Renal cortex interstitium (tissue), 11 donors: ENCODE data around the gene KRTAP3-3. TPM values are rescaled to one million over a fixed set of nuclear protein-coding genes. Genes with fewer than 3 reads are reported as not detected.
A peak's percentile ranks its signal among the peaks of the same experiment; 100 is the strongest.

ENCODE experiments used
- DNase-seq, 11 donors: peaks; one replicate each; pipeline ENCODE4 v3.0.0-alpha.2; 2013; ENCODE audit warnings: low read depth in 9 of 11, low spot score in 4 of 11; ENCODE audit errors: extremely low read depth in 1 of 11
- polyA plus RNA-seq, 3 donors: library from polyadenylated mRNA; unstranded; fragments of 120-200 nt; gene quantifications; one replicate each; pipeline ENCODE4 v1.2.1, GENCODE V29; 2013; ENCODE audit not compliant: insufficient read length in 3 of 3

Gene KRTAP3-3
- polyA plus RNA-seq, 3 donors, result not detected

DNA sequence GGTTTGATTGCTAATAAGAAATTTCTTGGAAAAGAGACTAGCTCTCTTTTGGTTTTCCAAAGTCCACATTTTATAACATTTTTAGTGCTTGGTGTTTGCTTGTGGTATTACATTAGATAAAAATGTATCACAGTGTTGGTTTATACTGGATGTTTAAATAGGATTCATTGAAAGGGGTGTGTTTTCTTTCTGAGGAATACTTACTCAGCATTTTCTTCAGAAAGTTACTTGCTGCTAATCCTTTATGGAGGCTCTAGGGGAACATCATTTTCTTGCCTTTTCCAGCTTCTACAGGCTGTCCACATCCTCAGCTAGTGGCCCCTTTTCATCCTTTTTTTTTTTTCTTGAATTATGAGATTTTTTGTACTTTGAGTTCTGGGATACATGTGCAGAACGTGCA lies 26.4 kb downstream of the KRTAP3-3 start:
- DNase-seq, result no peak

DNA sequence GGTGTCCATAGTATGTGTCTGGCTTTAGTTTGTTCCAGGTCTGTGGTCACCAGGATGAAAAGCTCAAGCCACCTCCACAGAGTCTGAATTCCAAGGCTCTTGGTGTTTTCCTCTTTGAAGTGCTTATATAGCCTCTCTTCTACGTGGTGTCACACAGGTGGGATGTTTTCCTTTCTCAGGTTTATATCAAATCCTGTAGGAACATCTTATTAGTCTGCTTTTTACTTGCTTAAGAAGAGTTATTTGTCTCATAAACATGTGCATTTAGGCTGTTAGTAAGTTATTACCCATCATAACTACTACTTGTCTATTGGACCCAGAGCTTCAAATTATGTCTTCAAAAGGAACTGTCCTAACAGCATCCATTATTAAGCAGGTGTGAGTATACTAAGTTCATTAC lies 27.1 kb downstream of the KRTAP3-3 start, which contains the start of gene KRT39:
Gene KRT39 (minus strand): TSS at position 101 of the 400 bp plus-strand sequence. CDS start 92 bp downstream, at position 9.
- DNase-seq, result no peak

DNA sequence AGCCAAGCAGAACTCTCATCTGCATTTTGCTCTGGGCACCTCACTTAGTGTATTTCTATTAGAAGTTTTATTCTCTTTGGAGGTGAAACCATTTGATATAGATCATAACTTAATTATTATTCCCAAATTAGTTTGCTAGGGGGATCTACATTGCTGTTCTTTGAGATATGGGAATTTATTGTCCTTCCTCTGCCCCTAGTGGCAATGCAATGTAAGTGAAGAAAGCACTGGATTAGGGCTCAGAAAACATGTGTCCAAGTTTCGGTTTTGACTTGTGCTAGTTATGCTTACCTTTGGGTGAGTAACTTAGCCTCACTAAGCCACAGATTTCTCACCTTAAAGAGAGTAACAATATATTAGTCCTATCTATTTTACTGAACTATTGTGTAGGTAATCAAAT lies 30.1 kb downstream of the KRTAP3-3 start:
- no peak for DNase-seq

DNA sequence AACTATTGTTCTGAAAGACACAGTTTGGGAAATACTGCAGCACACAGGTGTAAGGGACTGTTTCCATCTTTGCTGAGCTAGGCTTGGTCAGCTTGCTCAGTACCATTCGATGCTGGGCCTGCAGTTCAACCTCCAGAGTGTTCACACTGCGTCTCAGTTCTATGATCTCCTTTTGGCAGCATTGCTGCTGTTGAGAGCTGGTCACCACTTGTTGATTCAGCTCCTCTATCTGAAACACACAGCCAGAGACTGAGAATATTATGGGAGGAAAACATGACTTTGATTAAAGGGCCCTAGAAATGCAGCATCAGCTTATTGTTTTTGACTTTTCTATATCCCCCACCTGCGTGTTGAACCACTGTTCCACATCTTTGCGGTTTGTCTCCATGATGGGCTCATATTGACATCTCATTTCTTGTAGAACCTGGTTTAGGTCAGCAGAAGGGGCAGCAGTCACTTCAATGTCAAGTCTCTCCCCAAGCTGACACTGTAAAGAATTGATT lies 31.9 kb downstream of the KRTAP3-3 start:
- DNase-seq, result no peak

DNA sequence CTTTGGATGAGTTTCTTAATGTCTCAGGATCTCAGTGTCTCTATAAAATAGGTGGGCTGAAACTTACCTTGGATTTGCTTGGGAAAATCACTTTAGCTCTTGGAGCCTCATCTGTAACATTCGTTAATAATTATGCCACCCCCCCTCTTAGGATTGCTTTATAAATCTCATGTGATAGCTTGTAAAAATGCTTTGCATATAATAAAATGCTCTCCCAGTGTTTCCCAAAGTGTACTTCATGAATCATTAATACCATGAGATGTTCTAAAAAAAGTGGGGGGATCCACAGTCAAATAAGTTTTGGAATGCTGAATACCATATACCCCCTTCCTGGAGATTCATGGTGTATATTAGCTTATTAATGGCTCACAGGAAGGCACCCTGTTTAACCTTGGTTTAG lies 32.4 kb downstream of the KRTAP3-3 start:
- DNase-seq, result no peak

DNA sequence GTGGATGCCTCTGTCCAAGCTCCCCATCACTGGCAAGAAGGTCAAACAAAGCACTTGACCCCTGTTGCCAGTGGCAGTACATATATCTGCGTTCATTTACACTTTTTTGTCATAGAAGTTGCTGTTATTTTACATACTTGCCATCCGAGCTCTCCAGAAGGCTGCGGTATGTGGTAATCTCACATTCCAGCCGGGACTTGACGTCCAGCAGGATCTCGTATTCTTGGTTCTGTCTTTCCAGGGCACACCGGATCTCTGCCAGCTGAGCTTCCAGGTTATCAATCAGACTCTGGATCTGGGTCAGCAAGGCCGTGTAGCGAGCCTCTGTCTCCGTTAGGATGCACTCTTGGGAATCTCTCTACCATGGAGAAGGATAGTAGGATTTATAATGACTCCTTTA lies 33.8 kb downstream of the KRTAP3-3 start:
- DNase-seq, result no peak

DNA sequence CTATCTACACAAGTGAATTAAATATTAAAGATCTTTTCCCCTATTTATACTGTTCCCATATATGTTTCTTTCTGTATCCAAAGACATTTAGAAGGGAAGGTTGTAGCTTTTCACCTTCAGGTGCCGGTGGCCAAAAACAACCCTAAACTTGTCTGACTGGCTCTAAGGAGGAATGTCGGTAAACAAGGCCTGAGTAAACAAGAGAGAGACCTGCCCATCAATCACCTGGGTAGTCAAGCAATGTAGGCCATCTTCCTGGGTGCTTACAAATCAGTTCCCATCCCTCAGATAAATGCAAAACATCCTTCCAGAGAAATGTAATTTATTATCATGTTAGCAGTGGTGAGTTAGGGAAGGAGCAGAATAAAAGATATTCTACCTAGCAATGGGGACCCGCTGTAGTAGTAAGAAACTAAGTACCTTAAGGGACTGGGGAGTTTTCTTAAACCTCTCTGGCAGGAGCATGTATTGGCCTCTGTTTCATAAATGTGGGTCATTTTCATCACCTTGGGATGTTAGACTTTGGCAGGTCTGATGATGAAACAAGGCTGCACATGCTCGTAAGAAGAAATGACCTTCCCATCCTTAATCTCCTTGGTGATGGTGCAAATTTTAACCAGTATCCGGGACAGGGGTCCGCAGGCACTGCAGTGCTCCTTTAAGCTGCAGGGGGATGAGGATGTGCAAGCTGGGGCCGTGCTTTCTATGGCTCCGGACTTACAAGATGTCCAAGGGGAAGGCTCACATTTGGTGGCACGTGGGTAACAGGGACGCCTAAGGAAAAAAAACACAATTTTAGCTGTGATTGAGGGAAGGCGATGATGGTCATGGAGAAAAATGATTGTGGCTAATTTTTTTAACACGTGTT lies 35.6 kb downstream of the KRTAP3-3 start:
- DNase-seq, result no peak

DNA sequence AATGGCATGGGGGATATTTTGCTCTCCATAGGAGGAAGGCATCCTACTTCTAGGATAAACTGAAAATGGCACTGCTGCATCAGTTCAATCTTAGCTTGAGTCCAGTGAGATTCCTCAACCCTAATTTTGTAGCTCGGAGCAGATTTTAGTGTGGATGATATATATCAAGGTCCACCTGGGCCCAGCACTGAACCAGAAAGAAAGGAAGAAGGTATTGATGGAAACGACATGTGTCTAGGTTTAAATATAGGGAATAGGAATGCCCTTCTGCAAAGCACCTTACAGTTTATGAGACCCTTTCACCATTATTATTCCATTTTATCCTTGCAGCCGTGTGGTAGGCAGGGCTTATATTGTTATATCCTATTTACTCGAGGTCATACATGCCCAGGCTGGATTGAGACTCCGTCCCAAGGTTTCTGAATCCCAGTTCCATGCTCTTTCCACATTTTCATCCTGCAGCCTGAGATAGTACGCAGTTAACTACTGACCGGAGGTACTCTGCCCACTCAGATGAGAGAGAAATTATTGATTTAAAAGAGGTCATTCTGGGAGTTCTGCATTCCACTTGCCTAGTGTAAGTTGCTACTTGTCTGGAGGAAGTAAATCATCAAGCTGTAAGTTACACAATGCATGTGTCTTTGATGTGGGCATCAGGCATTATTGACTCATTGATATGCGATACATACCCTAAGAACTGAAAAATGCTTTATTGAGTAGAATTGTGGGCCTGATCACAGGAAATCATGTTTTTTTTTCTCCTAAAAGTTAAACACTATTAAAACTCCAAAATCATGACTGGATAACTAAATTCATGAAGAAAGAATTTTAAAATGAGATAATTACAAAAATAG lies 37.3 kb downstream of the KRTAP3-3 start:
- DNase-seq, result peak in 2 of 11 donors; percentile 28 to 46

DNA sequence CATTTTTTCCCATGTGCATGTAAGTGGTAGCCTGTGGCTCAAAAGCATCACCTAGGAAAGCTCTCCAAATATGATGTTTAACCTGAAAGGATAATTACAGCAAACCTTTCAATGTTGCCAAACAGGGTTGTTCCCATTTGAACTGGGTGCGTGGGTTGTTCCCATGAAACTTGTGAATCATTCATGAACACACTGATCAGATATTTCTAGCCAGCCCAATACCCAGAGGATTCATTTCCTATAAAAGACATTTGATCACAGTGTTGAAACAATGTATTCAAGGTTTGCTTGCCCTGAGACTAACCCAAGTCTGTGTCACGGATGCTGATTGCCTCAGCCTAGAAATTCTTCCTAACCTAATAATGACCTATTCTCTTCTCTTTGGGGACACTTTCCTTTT lies 40.1 kb downstream of the KRTAP3-3 start:
- no peak for DNase-seq

DNA sequence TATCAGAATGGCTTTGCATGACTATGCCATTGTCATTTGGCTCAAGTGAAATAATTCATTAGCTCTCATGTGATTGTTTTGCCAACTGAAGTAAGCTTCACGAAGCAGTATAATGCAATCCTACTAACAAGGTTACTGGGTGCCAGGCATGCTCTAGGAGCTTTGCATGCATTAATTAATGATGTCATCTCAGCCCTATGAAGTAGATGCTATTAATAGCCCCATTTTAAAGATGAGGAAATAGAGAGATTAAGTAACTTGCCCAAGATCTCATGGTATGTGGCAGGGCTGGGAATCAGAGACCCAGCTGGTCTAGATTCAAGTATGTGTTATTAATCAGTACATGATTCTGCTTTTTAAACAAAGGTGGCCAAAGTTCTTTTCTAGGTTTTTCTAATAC lies 41.3 kb downstream of the KRTAP3-3 start:
- no peak for DNase-seq

DNA sequence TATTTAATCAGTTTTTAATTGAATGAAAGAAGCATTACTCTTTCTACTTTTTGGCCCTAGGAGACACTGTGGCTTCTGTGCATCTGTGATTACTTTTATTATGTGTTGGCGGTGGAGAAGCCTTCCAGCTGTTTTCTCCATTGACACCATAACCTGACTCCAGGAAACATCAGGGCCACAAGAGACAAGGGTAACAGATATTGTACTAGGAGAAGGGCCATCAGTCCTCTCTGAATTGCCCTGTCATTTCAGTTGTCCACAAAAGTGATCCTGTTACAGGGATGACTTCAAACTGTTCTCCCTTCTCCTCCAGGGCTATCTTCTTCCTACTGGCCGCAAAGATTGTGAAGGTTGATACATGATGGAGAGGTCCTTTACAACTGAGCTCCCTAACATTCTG lies 41.8 kb downstream of the KRTAP3-3 start:
- no peak for DNase-seq

DNA sequence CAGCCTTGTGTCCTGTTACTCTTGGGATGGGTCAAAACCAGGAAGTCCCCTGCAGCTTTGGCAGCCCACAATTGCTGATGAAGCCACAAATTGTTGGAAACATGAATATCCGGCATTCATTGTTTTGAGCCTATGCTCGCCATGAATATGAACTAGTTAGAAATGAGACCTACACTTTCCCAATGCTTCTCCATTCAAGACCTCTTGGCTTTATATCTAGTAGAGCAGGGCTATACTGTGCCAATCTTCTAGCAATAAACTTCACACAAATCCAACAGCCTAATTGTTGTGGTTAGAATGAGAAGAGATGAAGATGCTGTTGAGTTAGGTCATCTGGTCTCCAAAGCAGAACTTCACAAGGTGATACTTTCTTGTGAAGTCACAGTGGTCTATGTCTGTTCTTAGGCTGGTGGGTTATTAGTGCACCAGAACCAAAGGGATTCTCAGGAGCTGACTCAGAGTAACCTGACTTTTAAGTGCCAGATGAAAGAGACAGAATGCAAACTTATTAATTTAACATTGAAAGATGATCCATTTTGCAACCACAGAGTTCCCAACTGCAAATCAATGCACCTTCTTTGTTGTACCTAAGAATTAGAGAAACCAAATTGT lies 42.8 kb downstream of the KRTAP3-3 start:
- DNase-seq, result no peak

DNA sequence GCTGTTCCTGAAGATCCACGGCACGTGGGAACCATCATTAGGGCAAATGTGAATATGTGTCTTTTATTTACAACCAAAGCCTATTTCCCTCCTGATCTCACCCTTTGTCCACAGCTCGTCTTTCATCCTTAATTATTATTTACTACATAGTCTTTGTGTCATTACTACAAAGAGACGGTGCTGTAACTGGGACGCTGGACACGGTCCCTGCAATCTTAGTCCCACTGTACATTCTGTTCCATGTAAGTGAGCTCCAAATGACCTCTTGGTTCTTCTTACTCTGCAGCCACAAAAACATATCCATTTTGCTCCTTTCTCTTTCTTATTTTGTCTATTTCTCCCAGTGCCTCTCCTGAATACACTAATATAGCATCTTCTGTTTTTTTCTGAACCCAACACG lies 43.8 kb downstream of the KRTAP3-3 start:
- DNase-seq, result no peak

DNA sequence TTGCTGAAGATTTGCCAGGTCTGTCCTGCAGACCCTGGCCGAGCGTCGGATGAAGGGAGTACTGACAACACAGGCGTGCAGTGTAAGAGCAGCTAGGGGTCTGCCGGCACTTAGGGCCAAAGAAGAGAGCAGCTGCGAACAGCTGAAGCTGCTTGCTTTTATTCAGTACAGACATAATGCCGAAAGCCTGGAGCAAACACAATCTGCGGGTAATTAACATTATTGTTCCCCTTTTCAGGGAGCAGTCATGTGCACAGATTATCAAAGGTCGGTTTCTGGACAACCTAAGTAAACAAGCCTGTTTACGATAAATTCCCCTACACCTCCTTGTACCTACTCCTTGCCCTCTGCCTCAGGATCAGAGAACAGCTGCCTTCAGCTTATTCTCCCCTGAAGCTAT lies 44.5 kb downstream of the KRTAP3-3 start:
- DNase-seq, result peak in 5 of 11 donors; percentile 12 to 46 (median 44)

DNA sequence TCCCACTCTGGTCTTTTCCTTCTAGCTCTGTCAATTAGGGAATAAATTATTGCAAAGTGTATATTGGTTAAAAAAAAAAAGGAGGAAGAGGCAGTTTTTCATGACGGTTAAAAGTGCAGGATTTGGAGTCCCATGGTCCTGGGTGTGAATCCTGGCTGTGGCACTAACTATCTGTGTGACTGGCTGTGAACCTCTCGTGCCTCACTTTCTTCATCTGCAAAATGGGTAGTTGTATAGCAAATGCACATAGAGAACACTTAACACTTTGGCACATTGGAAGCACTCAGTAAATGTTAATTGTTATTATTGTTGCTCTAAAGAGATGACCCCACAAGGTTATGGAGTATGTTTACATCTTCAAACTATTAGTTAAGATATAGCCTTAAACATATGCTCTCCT lies 46.0 kb downstream of the KRTAP3-3 start:
- DNase-seq, result no peak

DNA sequence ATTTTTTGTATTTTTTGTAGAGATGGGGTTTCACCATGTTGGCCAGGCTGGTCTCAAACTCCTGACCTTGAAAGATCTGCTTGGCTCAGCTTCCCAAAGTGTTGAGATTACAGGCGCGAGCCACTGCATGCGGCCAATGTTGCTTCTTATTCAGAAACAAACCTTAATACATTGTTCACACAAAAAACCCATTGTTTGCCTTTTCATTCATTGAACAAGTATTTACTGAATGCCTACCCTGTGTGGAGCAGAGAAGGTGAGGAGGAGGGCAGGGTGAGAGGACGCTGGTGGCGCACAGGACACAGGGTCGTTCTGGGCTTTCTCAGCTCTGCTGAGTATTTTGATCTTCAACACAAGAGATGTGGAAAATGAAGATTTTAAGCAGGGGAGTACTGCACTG lies 48.5 kb downstream of the KRTAP3-3 start:
- no peak for DNase-seq

DNA sequence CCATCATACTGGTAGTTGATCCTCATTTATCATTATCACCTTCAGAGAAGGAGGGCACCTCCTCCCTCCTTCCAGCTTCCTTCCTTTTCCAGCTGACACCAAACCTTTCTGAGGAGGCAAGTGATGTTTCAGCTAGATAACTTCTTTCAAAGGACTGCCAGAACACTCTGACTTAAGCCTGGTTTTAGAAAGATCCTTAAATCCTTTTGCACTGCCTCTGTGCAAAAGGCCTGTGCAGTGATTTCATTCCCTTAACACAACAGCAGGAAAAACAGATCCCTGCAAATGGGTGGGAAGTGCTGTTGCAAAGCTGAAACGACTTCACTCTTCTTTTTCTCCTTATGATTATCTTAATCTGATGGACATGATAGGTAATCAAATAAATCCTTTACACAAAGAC lies 49.4 kb downstream of the KRTAP3-3 start:
- DNase-seq, result no peak
